HTR-8/SVneo (cell line): Measurements from ENCODE around the gene MAGED1.

Experiments used
- DNase-seq: peaks from one replicate; pipeline ENCODE4 v3.0.0; 2011; ENCODE audit warnings: low spot score, mixed read lengths; ENCODE audit not compliant: insufficient read length
- FAIRE-seq: peaks from 2 replicates; lab custom pipeline; 2011; peaks lifted over from hg19 to GRCh38; lab: Jason Lieb, UNC

The MAGED1 gene

DNA sequence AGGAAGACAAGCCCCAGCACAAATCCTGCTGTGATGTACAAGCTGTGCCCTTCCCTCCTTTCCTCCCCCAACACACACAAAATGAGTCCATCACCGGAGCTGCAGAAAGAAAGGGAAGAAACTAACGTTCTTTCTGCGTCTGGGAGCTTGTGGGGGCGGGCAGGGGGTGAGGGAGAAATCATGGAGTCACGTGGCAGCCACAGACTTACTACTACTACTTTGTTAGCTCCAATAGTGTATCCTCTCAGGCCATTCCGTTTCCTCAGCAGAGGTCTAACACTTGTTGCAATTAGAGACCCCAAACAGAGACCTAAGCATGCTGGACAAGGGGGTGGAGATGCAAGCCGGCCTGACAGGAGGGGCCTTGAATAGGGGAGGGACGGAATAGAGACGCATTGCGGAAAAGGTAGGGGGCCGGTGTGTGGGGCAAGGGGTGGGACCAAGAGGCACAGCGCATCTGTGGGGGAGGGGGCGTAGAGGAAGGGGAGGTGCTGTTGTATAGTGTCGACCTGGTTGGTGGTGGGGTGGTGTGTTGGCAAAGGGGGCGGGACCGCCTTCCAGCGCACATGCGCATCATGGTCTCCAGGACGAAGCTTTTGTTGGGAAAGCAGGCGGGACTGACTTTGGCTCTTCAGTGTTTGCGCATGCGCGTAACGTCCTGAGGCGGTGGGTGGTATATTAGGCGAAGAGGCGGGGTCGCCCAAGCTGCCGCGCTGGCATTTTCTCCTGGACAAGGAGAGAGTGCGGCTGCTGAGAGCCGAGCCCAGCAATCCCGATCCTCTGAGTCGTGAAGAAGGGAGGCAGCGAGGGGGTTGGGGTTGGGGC is at the start of gene MAGED1:
Gene MAGED1 (plus strand): TSS at position 703 of the 825 bp plus-strand sequence. CDS start 682 bp downstream, outside the sequence.
- FAIRE-seq = peak; percentile 79
- peak; percentile 62 for DNase-seq

GRCh38 chrX:51847463-51847862 is 46.0 kb upstream of the MAGED1 start:
- DNase-seq (no peak), FAIRE-seq (no peak)

- DNase-seq (no peak), FAIRE-seq (no peak)
These were observed 41.8 kb upstream of the MAGED1 start for GRCh38 chrX:51851507-51852085.

DNA sequence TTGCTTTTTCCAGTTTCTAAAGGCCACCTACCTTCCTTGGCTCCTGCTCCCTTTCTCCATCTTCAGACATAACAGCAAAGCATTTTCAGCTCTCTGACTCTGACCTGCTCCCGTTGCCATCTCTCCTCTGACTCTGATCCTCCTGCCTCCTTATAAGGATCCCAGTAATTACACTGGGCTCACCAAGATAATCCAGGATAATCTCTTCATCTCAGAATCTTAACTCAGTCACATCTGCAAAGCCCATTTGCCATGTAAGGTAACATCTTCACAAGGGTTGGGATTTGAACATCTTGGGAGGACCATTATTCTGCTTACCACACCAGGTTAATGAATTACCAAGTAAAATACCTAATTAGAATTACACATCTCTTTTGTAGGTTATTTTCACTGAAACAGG is 41.3 kb upstream of the MAGED1 start:
- FAIRE-seq (no peak), DNase-seq (no peak)

DNA sequence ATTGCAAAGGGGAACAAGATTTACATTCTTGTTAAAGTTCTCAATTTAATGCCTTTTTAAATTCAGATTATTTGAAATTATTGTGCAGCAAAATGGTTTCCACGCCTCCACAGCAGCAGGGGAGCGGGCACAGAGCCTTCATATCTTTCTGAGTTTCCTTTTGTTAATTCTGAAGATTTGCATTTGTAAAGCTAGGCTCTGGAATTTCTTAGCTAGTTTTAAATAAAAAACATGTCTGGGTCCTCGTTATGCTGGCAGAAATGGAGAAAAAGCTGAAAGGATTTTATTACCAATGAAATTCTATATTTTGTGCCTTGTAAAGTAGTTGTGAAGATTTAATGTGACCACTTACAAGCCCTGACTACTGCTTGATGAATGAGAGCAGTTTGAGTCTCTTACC is 40.8 kb upstream of the MAGED1 start:
- no peak for DNase-seq
- FAIRE-seq = no peak

DNA sequence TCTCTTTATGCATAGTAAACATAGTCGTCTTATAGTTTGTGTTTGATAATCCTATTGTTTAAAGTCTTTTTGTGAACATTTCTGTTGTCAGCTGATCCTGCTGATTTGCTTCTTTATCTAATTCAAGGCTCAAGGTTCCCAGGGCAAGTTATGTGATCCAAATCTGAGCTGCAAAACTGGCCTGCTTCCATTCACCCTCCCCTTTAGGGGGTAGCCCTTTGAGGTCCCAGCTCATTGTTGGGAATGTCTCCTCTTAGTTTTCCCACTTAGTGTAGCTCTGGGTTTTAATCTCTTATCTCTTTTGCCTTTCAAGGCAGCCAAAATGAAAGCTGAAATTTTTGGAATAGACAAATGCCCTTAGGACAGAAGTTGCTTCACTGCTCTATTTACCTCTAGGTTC is 40.2 kb upstream of the MAGED1 start:
- FAIRE-seq (no peak), DNase-seq (no peak)

GRCh38 chrX:51855698-51856097 is 37.7 kb upstream of the MAGED1 start:
- DNase-seq (no peak), FAIRE-seq (no peak)

DNA sequence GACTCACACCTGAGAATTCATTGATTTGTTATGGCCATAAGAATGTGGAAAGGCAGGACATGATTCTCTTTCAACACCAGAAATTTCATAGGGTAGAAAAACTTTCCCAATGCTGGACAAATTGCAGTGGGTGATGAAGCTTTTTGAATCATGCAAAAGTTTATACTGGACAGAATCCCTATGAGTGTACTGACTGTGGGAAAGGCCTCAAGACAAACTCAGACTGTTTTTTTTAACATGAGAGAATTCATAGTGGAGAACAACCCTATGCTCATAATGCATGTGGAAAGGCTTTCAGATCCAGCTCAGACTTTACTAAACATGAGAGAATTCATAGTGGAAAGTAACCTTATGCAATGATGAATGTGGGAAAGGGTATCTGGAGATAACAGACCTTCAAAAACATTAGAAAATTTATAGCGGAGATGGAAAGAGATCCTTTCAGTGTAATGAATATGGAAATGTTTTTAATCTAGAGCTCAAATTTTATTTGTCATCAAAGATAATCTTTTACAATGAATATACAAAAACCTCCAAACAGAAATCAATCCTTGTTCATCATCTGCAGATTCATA is 36.2 kb upstream of the MAGED1 start:
- no peak for FAIRE-seq
- no peak for DNase-seq

DNA sequence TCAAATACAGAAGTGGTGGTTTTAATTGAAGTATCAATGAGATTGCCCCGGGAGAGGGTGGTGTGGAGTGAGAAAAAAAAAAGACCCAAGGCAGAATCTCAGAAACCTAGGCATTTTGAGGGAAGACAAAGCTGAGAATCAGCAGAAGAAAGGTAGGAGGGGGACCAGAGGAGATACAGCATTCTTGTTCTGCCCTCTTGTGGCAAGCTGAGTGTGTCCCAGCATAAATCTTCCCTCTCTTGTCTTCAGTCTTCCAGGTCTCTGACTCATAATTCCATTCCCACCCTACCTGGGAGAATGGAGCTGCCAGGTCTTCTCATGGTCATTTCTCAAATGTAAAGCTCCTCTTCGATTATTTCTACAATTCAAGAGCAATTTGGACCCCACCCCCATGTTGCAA is 32.7 kb upstream of the MAGED1 start:
- DNase-seq (peak; percentile 23), FAIRE-seq (no peak)

DNA sequence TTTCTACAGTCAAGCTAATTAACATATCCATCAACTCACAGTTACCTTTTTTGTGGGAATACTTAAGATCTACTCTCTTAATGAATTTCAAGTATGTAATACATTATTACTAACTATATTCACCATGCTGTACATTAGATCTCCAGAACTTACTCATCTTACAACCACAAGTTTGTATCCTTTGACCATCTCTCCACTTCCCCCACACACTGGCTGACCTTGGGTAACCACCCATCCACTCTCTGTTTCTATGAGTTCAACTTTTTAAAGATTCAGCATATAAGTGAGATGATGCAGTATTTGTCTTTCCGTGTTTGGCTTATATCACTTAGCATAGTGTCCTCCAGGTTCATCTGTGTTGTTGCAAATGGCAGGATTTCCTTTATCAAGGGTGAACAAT is 30.5 kb upstream of the MAGED1 start:
- FAIRE-seq (no peak), DNase-seq (no peak)

DNA sequence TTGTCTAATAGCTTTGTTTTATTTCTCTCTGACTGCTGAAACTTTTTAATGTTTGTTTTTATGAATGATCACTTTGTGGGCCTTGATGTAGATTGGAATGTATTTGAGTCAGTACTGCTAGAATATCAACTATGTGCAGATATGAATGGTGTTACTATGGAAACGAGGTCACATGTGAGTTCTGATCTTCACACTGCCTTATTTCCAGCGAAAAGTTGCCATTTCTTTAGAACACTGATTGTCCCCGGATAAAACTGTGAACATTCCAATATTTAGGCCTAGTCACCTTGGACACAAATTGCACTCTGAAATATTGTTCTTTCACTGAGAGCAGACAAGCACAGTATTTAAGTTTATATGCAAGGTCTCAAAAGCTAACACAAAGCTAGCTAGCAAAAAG is 27.2 kb upstream of the MAGED1 start:
- DNase-seq (no peak), FAIRE-seq (no peak)

DNA sequence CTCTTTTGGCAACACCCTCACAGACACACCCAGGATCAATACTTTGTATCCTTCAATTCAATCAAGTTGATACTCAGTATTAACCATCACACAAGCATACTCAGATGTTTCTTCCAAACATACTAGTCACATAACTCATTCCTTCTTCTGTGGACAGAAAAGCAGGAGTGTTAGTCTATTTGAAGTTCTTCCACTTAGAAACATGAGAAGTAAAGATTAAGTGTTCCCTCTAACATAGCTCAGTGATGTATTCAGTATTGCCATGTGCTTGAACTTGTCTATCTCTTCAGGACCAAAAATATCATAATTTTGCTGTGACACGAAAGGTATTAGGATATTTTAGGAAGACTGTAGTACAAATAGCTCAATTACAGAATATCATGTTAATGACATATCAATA is 25.8 kb upstream of the MAGED1 start:
- FAIRE-seq = no peak
- no peak for DNase-seq

GRCh38 chrX:51870354-51870753 is 23.1 kb upstream of the MAGED1 start:
- DNase-seq (no peak), FAIRE-seq (no peak)

DNA sequence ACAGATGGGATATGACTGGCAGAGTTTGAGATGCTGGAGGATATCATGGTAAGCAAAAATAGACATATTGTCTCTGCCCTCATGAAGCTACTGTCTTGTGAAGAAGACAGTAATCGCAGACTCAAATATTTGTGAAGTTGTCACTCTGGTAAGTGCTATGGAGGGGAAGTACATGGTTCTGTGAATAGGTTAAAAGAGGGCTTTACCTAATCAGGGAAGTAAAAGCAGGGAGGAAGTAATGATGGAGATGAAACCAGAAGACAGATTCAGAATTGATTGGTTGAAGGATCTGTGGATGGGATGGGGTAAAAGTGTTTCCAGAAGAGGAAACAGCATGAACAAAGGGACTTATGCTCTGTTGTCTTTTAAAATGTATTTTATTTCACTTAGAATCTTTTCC is 19.3 kb upstream of the MAGED1 start:
- FAIRE-seq (no peak), DNase-seq (no peak)

GRCh38 chrX:51876441-51876840 is 17.0 kb upstream of the MAGED1 start:
- FAIRE-seq = no peak
- no peak for DNase-seq

DNA sequence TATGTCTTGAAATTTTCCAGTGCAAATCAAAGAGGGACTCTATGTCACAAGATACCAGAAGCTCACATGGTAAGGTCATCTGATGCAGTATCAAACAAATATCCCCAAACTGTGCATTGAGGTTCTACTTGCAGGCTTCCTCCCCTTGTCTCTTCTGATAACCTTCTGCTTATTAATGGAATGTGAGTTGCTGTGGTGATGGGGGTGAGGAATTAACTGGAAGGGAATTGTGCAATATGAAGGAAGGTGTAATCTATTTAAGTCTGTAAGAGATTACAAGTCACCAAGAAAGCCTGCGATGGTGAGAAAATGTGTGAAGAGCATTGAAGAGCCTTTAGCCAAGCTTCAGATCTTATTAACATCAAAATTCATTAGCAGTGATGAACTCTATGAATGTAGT is 15.4 kb upstream of the MAGED1 start:
- FAIRE-seq (no peak), DNase-seq (no peak)

DNA sequence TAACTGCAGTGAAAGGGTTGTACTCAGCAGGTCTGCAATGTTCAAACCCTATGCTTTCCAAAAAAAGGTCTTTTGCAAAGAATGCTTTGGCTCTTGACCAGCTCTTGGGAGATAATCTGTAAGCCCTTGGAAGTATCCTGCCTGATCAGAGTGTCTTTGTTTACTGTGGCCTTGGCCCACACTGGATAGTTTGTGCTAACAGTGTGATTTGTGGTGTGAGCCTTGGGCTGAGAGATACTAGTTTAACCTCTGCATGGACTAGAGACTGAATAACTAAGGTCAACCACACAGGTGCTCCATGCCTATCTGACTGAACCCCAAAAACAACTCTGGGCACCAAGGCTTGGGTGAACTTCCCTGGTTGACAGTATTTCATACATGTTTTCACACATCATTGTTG is 3.6 kb upstream of the MAGED1 start:
- FAIRE-seq = no peak

DNA sequence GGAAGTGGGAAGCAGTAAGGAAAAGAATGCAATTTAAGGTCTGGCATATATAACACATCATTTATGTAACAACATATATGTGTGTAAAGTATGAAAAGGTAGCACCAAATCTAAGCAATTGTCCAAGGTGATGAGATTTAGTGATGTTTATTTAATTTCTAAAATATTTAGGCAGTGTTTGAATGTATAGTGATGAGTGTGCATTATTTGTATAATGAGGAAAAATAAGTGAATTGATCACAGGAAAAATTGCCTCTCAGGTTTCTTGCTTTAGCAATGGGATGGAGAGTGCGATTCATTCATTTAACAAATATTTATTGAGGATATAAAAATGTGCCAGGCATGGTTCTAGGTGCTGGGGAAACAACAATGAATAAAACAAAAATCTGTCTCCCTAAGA is 2.2 kb upstream of the MAGED1 start:
- no peak for FAIRE-seq
- no peak for DNase-seq

More for the DNA sequence above, 3.6 kb upstream of the MAGED1 start:
- no peak for DNase-seq

GRCh38 chrX:51891821-51892551 is 1.4 kb upstream of the MAGED1 start:
- no peak for FAIRE-seq

GRCh38 chrX:51893931-51894696 is 691 bp downstream of the MAGED1 start:
- DNase-seq (no peak), FAIRE-seq (no peak)

More at GRCh38 chrX:51891821-51892551, 1.4 kb upstream of the MAGED1 start:
- no peak for DNase-seq
